GM21825 (cell line): ENCODE data around the gene HOXD8.

Experiments used
- ATAC-seq: cut with Tn5 transposase; IDR thresholded peaks from one replicate; pipeline ENCODE4 v1.9.1; 2021; ENCODE audit warnings: mild to moderate bottlenecking, moderate library complexity; ENCODE audit not compliant: unreplicated experiment

Gene HOXD8

GRCh38 chr2:176102309-176102866, 27.1 kb upstream of the HOXD8 start:
- no peak for ATAC-seq

DNA sequence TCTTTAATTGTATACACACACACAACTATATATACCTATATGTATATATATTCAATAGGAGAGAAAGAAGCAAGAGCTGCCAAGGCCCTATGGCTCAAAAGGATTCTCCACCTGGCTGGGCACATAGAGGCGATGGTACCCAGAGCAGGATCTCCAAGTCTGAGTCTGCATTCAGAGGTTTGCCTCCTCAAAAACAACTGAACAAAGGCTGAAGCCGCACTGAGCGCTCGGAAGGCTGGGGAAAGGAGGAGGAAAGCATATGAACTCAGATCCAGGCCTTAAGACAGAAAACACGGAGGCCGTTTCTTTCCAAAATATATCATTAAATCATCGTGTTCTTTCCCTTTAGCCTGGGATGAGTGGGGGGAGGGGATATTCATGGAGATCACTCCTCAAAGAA, 26.3 kb upstream of the HOXD8 start:
- no peak for ATAC-seq

GRCh38 chr2:176103742-176104315, 25.7 kb upstream of the HOXD8 start:
- ATAC-seq: no peak

DNA sequence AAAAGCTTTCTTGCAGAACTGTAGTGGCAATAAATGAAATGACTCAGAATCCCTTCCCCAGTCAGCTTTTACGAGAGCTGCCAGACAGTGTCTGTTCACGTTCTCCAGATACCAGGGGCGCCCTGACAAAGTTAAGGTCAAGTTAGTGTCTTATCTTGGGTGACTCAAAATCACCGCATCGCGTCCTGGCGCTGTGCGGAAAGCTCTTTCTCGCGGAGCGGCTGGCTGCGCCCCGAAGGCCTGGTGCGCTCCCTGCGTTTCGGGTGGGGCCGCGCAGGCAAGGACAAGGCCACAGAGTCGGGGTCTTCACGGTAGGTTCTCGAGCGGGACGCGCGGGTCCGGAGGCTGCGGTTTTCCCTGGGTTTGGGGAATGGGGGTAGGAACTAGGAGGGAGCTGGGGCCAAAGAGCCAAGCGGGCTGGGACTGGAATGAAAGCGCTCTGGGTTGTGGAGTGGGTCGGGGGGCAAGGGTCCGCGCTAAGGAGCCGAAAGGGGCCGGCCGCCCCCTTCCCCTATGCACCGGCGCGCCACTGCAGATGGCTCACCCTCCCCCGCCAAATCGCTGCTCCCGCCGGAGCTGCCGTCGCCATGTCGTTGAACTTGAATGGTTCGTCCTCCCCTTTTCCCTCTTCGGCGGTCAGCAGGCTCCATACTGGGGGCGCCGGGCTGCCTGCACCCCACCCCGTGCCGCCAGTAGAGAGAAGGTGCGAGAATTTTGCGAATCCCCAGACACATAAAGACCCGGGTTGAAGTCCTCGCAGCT, 25.0 kb upstream of the HOXD8 start:
- ATAC-seq: no peak

GRCh38 chr2:176105078-176105729, 24.3 kb upstream of the HOXD8 start:
- ATAC-seq: no peak

DNA sequence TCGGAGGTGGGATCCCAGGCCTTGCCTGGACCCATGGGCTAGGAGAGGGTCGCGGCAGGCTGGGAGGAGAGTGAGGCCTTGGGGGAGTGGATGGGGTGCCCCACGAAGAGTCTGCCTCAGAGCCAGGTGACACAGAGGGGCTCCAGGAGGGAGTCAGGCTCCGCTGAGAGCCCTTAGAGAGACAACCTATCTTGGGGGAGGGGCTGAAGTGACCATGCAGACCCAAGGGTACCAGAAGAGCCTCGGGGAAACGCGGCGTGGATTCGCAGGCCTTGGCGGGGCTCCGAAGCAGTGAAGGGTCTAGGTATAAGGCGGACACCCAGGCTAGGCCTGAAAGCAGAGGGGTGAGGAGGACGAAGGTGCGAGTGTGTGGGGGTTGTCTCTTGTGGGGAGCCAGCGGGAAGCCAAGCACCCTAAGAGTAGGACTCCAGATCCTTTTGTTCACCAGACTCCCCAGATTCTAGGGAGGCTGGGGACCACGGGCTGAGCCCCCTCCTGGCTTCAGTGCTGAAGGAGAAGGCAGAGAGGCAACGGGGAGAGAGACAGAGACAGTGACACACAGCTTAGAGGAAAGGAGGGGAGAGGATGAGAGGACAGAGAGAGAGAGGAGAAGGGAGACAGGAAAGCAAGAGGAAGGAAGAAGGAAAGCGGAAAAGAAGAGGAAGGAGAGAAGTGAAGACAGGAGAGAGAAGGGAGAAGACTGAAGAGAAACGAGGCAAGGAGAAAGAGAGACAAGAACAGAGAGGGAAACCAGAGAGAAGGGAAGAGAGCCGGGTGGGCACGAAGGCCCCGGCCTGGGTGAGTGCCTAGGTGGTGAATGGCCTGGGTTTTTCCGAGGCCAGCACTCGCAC, 23.6 kb upstream of the HOXD8 start:
- ATAC-seq: no peak

GRCh38 chr2:176106581-176107539, 22.6 kb upstream of the HOXD8 start, which contains the start of gene HOXD11:
Gene HOXD11 (plus strand): TSS chr2:176107280. CDS start chr2:176107356, 76 bp downstream.
- no peak for ATAC-seq

DNA sequence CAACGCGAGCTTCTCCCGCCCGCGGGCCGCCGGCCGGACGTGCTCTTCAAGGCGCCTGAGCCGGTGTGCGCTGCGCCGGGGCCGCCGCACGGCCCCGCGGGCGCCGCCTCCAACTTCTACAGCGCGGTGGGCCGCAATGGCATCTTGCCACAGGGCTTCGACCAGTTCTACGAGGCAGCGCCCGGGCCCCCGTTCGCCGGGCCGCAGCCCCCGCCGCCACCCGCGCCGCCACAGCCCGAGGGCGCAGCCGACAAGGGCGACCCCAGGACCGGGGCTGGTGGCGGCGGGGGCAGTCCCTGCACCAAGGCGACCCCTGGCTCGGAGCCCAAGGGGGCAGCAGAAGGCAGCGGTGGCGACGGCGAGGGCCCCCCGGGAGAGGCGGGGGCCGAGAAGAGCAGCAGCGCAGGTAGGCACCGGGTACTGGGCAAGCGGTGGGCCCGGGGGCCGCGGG, 21.7 kb upstream of the HOXD8 start:
- ATAC-seq: no peak

DNA sequence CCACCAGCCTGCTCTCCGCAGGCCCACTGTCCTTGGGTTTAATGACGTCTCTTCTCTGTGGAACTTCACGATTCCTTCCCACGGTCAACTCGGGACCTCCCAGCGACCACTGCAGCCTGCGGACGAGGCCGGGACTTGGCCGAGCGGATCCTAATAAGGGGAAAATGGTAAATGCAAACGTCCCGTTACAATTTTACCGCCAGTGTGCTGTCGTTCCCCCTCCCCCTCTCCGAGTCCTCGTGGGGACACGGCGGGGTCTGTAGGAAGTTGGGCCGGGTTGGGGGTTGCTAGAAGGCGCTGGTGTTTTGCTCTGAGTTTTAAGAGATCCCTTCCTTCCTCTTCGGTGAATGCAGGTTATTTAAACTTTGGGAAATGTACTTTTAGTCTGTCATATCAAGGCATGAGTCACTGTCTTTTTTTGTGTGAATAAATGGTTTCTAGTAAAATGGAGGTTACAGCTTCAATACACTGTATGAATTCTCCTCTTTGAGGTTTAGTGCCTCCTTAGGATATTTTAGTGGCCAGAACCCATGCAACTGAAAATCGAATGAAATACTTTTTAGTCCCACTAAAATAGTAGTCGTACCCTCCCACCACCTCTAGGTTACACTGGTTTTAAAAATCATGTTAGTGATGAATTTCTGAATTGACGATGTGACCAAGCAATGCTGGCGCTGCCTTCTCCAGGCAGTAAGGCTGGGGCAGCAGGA, 20.2 kb upstream of the HOXD8 start:
- no peak for ATAC-seq

GRCh38 chr2:176109946-176110345, 19.6 kb upstream of the HOXD8 start:
- ATAC-seq: no peak

DNA sequence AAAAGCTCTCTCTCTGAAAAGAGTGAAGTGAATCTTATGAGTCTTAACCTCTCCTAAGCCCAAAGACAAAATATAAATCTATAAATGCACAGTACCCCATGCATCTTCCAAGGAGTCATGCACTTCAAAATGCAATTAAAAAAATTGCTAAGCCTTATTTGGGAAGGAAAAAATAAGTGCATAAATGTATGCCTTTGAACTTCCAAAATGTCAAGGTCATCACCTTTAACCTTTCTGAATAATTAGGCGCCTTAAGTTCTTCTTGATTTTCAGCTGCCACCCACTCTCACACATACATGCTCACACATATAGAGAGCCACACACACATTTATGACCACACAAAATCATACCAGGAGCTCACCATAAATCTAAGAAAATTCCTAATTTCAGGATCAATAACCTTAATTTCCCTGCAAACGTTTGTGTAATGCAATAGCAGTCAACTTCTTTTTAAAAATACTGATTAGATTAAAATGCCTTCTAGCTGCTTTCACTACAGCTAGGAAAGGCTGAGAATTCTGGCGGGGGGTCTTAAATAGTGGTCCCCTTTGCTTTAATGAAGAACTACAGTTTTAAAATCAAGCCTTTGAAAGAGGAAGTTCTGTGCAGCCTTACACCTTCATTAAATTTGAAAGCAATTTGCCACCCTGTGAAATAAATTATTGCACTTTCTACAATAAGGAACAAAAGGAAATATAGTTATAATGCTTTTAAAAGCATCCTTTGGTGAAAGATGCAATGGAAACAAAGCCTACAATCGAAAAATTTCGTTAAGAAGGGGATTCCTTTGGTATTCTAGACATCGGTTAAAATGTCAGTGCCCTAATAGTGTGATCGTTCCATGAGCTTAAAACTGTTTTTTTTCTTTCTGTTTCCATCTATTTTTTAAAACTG, 18.8 kb upstream of the HOXD8 start:
- ATAC-seq: no peak

DNA sequence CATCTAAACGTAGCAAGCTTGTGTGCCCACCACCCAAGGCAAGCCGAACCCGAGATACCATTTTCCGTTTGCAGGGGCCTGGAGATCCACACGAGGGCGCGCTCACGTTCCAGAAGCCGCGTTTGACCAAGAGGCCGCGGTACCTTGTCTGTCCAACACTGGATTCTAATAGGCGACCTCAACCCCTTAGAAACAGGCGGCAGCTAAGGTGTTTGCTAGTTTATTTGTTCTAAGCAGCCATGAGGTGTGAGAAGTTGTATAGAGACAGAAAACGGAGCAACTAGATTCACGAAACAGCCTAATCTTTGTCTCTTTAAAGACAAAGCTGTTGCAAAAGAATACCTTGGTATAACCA, 18.2 kb upstream of the HOXD8 start:
- ATAC-seq: no peak

- ATAC-seq: no peak
Measured at GRCh38 chr2:176111846-176112374, 17.6 kb upstream of the HOXD8 start.

DNA sequence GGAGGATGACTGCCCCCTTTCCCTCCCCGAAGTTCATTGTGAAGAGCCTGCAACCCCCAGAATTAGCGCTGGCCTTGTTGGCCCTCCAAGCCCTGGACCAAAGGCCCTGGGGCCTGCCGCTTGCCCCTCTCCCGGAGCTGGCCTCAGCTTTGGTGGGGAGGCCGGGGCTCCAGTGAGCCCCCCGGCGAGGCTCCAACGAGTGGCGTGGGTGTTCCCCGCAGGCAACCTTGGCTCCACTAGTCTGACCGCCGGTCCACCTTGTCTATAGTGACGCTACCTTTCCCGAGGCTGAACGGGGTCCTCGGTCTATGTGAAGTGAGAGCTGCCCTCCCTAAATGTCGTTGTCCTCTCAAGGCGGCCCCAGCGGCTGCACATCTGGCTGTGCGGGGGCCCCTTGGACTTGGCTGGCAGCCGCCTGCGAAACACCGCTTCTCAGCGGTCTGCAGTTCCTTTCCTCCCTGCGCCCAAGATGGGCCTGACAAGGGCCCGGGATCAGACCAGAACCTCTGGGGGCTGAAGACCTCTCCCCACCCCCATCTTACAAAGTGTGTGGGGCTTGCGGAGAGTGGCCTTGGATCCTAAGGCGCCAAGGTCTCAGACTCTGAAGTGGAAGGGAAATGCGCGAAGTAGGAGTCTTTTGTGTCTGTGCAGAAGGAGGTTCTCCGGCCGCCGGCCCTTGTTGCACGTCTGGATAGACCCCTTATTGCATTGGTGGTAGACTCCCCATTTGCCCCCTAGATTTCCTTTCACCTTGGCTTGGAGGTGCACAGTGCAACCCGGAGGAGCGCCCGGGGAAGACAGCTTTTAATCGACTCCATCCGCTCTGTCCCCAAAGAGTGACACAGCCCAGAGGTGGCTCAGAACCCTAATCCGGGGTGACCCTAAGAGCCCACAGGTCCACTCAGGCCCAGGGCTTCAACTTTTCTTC, 16.9 kb upstream of the HOXD8 start:
- no peak for ATAC-seq

DNA sequence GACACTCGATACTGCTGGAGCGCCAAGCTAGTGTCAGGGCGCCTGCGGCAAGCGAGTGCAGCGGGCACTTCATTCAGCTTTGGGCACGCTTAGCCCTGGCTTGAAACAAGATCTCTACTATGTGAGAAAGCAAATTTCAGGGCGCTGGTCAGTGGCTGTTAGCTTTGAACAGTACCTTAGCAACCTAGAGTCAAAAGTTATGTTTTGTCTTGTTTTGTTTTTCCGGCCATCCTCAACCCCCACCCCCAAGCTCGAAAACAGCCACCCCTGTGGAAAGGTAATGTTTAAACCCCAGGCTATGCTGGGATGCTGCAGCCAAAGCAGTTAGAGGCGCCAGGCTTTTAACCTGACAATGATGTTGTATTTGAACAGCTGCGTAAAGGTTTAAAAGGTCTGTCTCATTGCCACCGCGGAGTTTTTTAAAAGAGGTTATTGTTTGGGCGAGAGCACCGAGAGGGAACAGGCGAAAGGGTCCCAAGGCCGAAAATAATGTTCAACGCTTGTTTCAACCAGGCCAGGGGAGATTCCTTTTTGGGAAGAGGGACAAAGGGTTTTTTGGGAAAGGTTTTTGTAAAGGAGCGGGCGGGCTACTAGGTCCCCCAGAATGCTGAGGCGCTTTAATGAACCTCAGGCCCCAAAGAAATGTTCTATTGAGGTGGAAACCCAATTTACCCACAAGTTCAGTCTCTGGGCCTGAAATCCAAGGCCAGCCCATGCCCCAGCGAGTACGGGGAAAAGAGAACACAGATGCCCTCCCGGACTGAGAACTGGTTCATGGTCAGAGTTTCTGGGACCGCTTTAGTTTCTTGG, 15.2 kb upstream of the HOXD8 start:
- ATAC-seq: no peak
